Hair follicular keratinocyte (primary cell): ENCODE data around the gene ACTL6A. TPM values are rescaled to one million over a fixed set of nuclear protein-coding genes. Genes with fewer than 3 reads are reported as not detected.

Experiments used
- total RNA-seq: library from RNA; depleted of rRNA; stranded (reverse); fragments of >200 nt; gene quantifications from 2 replicates; pipeline ENCODE4 v1.2.3, GENCODE V29; 2015

Gene ACTL6A
- 54.9 and 120 TPM in 2 replicates for total RNA-seq

GRCh38 chr3:179562591-179563270 lies at the start of gene ACTL6A:
Gene ACTL6A (plus strand): TSS chr3:179562926. CDS start chr3:179563093, 167 bp downstream.

GRCh38 chr3:179604321-179605078 lies 41.8 kb downstream of the ACTL6A start, which contains the start of the genes MRPL47 and NDUFB5:
Gene MRPL47 (minus strand): TSS chr3:179604638. CDS start chr3:179604624, 14 bp downstream.
Gene NDUFB5 (plus strand): TSS chr3:179604794. CDS start chr3:179604816, 22 bp downstream.

Other genes with a start within 250 kb of the ACTL6A start
- gene ZNF639, start 239.9 kb upstream of the ACTL6A start, total RNA-seq: 24.4 and 31.3 TPM in 2 replicates
- 29.3 and 39.2 TPM in 2 replicates for gene MFN1, start 215.2 kb upstream of the ACTL6A start, total RNA-seq
- 23.7 and 24.7 TPM in 2 replicates for gene GNB4, start 111.5 kb upstream of the ACTL6A start, total RNA-seq
- gene MRPL47, start 41.7 kb downstream of the ACTL6A start, total RNA-seq: 37.1 and 46.6 TPM in 2 replicates
- gene NDUFB5, start 41.9 kb downstream of the ACTL6A start, total RNA-seq: 114 and 119 TPM in 2 replicates
- gene USP13, start 90.1 kb downstream of the ACTL6A start, total RNA-seq: 3.8 and 3.9 TPM in 2 replicates